ENCODE measurements around the gene CACNA2D2.

GRCh38 chr3:50365080-50365841 lies 138.2 kb downstream of the CACNA2D2 start:
- TF ChIP-seq CTCF (IDR thresholded peaks at IDR 0.05) (no peak), POLR2A (IDR thresholded peaks at IDR 0.05) (no peak)
